HG02623 (cell line): ENCODE results near the gene COPZ1.
"Not testable (repeated sequence)": the region's sequence is repeated elsewhere in the genome, so short reads cannot be mapped to it uniquely, and the experiment has no call there.

Source experiments
- ATAC-seq: cut with Tn5 transposase; IDR thresholded peaks from one replicate; pipeline ENCODE4 v1.9.1; 2021; ENCODE audit warnings: moderate library complexity; ENCODE audit not compliant: unreplicated experiment

The COPZ1 gene

DNA sequence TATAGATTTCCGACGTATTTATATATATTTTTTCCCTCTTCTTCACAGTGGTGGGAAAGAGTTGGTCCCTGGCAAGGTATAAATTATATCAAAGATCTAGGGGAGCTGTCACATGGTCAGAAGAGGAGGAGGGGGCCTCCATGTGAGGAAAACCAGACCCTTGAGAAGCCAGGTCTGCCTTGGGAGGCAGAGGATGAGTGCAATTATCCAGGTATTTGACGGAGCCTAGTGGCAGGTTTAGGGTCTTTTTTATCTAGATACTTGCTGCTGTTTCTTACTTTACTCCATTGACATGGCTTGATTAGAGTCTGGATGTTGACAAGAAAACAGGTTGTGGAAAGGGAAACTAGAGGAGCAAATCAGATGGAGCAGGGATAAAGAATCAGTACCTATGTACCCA, 5.5 kb downstream of the COPZ1 start:
- no peak for ATAC-seq

GRCh38 chr12:54331461-54331860, 6.5 kb downstream of the COPZ1 start:
- ATAC-seq, result no peak

GRCh38 chr12:54333420-54334034, 8.6 kb downstream of the COPZ1 start:
- ATAC-seq, result no peak

- ATAC-seq, result no peak
Observed at GRCh38 chr12:54337280-54337842, 12.4 kb downstream of the COPZ1 start.

- no peak for ATAC-seq
Observed at GRCh38 chr12:54337854-54338650, 13.1 kb downstream of the COPZ1 start.

- ATAC-seq, result no peak
Observed at GRCh38 chr12:54338698-54339296, 13.9 kb downstream of the COPZ1 start.

GRCh38 chr12:54340846-54341245, 15.9 kb downstream of the COPZ1 start:
- ATAC-seq, result no peak

DNA sequence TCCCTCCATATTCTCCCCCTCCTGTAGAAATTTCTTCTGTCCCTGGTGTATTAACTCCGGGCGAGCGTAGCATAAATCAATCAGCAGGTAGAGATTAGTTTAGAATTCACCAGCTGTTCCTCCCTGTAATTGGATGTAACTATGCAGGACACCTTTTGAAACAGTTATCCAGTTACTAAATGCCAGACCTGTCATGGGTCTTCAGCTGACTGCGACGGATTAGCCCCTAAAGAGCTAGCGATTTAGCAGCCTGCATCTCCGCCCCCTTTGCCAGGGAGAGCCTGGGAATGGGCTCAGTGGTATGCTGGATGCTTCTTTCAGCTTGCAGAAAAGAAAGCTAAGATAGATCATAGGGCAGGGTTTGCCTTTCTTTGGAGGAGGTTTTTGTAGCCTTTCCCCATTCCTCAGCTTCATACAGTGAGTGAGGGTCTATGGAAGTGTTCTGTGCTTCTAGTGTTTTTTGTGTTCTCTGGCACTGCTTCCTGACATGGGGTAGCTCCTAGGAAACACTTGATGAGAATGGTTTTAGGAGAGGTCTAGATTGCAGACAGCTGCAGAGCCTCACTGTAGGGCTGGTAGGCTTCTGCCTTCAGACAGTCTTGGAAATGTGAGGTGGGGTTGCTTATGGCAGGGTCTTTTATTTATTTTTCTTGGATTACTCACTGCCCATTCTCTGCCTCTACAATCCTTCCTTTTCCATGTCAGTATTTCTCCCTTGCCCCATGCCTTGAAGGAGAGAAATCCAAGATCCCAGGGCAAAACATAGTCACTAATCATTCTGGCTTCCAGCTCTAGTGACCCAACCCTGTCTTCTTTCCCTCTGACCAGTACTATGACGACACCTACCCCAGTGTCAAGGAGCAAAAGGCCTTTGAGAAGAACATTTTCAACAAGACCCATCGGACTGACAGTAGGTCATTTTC, 16.7 kb downstream of the COPZ1 start:
- ATAC-seq, result no peak

- no peak for ATAC-seq
Observed at GRCh38 chr12:54349036-54349435, 24.1 kb downstream of the COPZ1 start.

DNA sequence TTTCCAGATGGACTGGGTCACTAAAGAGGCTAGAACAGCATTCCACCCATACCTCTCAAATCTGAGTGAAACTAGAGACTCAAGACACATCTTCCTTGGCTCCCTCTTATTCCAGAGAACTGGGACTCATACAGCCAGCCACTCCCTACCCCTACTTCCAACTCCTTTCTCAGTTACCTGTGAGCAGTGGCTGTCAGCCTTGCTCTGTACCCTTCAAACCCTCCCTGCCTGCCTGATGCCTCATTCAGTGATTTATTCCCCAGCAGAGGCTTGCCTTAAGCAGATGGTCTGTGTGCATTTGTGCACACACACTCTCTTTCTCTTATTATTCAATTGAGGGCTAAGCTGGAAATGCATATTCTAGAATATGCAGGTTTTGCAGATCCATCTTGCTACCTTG, 24.7 kb downstream of the COPZ1 start:
- ATAC-seq, result no peak

- no peak for ATAC-seq
Observed at GRCh38 chr12:54350743-54351142, 25.8 kb downstream of the COPZ1 start.

DNA sequence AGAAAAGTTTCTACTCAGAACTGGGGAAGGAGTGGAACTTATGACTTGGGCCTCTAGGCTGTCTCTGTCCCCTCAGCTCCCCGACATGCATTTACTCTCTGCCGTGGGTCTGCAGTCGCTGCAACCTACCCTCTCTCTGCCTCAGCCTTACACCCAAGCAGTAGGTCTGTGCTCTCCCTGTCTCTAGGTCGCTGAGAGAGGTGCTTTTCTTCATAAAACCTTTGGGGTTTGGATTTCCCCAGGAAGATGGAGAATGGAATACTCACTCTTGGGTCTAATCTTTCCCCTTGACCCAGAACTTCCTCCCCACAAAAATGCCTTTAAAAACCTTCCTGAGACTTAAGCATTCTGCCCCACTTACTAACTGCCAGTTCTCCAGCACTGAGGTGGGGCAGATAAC, 26.4 kb downstream of the COPZ1 start:
- no peak for ATAC-seq

GRCh38 chr12:54352022-54352531, 27.1 kb downstream of the COPZ1 start:
- no peak for ATAC-seq

DNA sequence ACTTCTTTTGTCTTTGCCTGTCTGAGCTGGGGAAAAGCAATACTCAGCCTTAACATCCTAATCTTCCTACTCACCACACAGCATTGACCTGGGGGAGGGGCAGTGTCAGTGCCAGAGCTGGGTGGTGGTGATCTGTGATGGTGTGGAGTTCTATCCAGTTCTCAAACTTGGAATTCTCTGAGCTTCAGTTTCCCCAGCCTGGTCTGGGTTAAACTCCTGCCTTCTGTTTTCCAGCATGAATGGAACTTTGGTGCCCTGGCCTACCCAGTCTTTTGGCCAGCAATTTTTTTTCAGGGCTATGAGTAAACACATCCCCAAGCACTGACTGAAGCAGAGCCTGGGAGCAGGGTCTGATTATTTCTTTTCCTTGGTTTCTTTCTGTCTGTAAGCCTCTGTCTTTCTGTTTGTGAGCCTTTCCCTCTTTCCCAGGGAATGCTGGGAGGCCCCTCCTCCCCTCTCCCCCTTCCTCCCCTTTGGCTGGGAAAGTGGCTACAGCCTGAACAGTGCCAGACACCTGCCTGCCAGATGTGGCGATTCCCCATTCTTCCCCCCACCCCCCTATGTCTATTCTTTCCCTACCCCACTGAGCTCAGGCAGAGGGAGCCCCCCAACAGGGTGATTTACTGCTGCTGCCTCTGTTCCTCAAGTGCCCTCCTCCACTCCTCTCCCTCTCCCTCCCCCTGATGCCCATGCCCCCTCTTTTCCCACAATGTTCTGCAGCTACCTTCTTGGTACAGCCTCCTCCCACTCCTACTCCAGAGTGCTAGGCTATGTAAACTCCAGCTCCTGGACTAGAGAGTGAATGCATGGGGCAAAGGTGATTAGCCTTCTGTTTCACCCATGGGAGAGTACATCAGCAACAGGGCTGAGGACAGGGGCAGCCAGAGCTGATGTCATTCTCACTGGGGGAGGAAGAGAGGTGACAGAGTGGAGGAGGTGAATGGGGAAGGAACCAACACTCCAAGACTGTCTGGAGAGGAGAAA, 28.3 kb downstream of the COPZ1 start:
- ATAC-seq, result no peak

DNA sequence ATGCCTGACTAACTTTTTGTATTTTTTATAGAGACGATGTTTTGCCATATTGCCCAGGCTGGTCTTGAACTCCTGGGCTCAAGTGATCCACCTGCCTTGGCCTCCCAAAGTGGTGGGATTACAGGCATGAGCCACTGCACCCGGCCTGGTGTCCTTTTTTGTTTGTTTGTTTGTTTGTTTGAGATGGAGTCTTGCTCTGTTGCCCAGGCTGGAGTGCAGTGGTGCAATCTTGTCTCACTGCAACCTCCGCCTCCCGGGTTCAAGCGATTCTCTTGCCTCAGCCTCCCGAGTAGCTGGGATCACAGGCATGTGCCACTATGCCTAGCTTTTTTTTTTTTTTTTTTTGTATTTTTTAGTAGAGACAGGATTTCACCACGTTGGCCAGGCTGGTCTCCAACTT, 29.3 kb downstream of the COPZ1 start:
- not testable (repeated sequence) for ATAC-seq

DNA sequence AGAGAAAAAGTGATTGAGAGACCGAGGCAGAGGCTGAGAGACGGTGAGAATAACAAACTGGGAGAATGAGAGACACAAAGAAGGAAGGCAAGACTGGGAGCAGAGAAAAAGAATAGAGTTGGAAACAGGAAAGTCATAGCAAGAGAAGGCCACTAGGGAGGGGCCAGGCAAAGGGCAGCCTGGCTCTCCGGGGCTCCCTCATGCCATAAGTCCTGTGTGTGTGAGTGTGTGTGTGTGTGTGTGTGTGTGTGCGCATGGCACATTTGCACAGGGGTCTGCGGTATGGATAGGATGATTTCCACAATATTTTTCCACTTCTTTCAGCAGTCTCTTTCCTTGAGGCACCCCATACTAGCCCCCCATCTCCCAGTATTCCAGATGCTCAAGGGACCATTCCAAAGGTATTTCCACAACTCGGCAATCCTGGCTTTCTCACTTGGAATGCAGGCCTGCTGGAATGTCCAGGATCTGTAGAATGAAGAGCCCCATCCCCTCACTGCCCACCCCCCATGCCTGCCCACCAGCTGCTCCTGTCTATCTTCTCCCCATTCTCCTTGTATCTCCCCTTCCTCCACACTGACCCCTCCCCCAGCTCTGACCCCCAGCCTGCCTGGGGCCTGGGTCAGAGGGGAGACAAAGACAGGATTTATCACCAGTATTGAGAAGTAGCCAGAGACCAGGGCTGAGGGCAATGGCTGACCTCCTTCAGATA, 30.3 kb downstream of the COPZ1 start:
- ATAC-seq, result no peak

DNA sequence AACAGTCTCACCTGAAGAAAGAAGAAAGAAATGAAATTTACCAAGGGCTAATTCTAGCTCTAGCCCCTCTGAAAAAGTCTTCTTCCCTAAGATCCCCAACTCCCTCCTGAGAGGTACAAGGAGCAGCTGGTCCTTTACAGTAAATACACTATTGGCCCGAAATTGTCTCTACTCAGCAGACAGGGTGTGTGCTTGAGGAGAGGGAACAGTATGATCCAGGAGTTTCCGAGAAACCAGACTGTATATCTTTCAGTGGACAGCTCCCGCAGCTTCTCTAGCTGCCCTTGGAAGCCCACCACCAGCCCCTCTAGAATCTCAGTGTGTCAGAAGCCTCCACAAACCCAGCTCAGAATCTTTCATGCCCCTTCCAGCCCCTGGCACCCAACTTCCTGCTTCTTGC, 31.3 kb downstream of the COPZ1 start:
- no peak for ATAC-seq

- ATAC-seq, result no peak
Observed at GRCh38 chr12:54356951-54357356, 32.0 kb downstream of the COPZ1 start.
